EL (cell line): ENCODE results near the gene ASCL3.
"Not testable (repeated sequence)": the region's sequence is repeated elsewhere in the genome, so short reads cannot be mapped to it uniquely, and the experiment has no call there.

Experiments used
- DNase-seq: peaks from one replicate; pipeline ENCODE4 v3.0.0-alpha.2; 2016

ASCL3 gene

GRCh38 chr11:8947230-8947943, 4.6 kb upstream of the ASCL3 start:
- DNase-seq = no peak

GRCh38 chr11:8941341-8942103, 1.3 kb downstream of the ASCL3 start:
- no peak for DNase-seq

DNA sequence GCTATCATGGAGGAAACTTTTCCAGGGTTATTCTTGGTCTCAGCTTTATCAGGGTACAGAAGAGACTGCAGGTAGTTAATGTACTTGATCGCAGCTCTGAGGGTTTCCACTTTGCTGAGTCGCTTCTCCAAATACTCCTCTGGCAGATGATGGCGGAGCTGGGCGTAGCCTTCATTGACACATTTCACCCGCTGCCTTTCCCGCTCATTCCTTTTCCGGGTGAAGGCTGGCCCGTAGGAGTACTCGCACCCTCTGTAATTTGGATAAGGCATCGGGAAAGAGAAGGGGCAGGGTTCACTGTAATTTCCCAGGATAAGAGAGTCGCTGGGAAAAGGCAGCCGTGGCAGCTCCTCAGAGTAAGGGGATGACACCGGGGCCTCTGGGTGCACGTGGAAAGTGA, 5.2 kb downstream of the ASCL3 start:
- DNase-seq = no peak

- DNase-seq = no peak
These were observed 5.7 kb downstream of the ASCL3 start for GRCh38 chr11:8937159-8937558.

DNA sequence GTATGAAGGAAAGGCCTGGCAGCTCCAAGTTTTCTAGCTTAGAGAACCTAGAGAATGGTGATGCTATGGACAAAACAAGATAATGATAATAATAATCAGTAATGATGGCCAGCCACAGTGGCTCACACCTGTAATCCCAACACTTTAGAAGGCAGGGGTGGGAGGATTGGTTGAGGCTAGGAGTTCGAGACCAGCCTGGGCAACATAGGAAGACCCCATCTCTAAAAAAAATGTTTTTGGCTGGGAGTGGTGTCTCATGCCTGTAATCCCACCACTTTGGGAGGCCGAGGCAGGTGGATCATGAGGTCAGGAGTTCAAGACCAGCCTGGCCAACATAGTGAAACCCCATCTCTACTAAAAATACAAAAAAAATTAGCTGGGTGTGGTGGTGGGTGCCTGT, 7.0 kb downstream of the ASCL3 start:
- not testable (repeated sequence) for DNase-seq

GRCh38 chr11:8934742-8935488, 7.9 kb downstream of the ASCL3 start:
- DNase-seq = peak; percentile 87

DNA sequence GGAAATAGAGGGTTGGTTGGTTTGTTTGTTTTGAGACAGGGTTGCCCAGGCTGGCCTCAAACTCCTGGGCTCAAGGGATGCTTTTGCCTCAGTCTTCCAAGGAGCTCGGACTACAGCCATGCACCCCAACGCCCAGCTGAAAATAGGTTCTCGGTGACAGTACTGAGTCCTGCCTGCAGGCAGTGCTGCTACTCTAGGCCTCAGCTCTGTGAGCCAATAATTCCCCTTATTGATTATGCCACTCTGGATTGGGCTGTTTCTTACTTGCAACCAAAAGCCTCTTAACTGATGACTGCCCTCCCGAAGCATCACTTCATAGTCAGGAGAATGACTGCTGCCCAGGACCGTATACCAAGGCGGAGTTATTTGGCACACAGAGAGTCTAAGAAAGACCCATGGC, 8.9 kb downstream of the ASCL3 start:
- DNase-seq = no peak

GRCh38 chr11:8932564-8933180, 10.1 kb downstream of the ASCL3 start, which contains the start of gene C11orf16:
TSS of gene C11orf16 (minus strand) at chr11:8932947. CDS start at chr11:8932308, 639 bp downstream.
- no peak for DNase-seq

DNA sequence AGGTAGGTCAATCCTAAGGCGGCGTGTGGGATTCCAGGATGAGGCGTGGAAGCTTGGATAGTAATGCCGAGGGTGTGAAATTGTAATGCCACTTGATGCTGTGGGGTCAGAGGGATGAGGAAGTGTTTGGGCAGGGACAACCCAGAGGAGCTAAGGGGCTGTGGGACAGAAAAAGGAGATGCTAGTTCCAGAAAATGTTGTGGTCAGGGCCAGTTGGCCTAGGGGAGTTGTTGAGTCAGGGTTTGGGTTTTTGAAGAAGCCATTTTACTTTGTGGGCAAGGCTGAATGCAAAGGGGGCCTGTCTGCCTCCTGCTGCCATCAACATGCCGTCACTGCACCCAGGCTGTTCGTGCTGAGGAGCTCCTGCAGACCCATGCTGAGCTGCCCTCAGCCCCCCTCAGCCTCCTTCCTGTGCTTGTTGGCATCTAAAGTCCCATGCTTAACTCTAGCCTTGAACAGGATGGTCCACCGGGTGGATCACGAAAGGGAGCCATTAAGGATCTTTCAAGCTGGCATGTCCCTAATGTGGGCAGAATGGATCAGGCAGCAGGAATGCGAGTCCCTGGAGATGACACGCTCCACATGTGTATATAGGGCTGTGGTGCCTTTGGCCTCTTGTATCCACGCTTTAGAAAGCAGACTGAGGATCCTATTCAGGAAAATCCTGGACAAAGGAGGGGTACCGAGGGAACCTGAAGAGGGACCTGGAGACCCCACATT, 12.2 kb downstream of the ASCL3 start:
- peak; percentile 21 for DNase-seq

GRCh38 chr11:8928981-8929615, 13.7 kb downstream of the ASCL3 start:
- DNase-seq = peak; percentile 55

GRCh38 chr11:8928205-8928604, 14.6 kb downstream of the ASCL3 start:
- DNase-seq = no peak

DNA sequence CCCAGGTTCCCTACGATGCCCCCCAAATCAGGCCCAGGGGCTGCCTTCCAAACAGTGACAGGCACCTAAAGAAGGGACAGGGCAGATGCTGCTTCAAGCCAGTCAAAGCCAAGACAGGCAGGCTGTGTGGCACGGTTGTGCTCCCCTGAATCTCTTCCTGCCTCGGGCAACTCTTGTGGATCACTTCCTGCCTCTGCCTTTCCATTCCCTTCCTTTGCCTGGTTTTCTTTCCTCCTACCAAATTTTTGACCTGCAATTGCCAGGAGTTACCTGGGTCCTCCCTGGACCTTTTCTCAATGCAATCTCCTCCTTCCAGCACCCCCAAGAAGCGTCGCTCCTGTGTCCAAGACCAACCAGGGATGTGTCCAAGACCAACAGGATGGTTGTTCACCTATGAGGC, 15.6 kb downstream of the ASCL3 start:
- no peak for DNase-seq

GRCh38 chr11:8926236-8926635, 16.6 kb downstream of the ASCL3 start:
- DNase-seq = no peak

- no peak for DNase-seq
These were observed 17.1 kb downstream of the ASCL3 start for GRCh38 chr11:8925711-8926110.

DNA sequence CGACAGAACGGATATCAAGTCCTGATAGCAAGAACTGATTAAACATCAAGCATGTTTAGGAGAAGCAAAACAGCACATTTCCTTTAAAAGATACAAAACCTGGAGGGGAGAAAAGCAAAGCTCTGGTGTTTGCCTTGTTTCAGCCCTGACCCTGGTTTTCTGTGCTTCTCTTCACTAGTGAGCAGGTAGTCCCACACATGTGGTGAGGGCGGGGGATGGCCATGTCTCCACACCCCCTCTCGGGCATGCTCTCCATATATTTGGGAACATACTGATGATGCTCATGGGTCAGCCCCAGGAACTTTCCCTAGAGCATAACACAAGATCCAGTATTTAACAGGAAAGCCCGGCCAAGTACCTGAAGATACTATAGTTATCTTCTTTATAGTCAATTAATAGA, 20.1 kb downstream of the ASCL3 start:
- DNase-seq = no peak

- DNase-seq = peak; percentile 94
These were observed 25.5 kb downstream of the ASCL3 start for GRCh38 chr11:8917157-8917825.

GRCh38 chr11:8914661-8915018, 28.2 kb downstream of the ASCL3 start:
- DNase-seq = no peak

GRCh38 chr11:8913961-8914660, 28.7 kb downstream of the ASCL3 start:
- DNase-seq = peak; percentile 45

- DNase-seq = peak; percentile 97
These were observed 31.6 kb downstream of the ASCL3 start, which contains the start of gene AKIP1 for GRCh38 chr11:8911029-8911823. TSS of gene AKIP1 (plus strand) at chr11:8911189. CDS start at chr11:8911450, 261 bp downstream.

DNA sequence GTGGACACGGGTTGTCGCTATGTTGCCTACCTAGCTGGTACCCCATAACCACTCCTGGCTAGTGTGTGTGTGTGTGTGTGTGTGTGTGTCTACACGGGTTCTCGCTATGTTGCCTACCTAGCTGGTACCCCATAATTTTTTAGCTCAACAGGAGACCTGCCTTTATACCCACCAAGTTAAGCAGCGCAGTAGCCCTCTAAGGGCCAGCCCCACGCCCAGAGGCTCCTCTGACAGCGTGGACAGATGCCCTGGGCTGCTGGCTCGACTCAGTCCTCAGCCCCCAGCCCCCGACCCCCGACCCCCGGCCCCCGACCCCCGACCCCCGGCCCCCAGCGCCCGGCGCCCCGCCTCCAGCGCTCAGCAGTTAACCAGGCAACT, 32.2 kb downstream of the ASCL3 start:
- DNase-seq = no peak
